Activated CD8-positive, alpha-beta T cell treated with anti-CD3 and anti-CD28 coated beads for 36 hours (primary cell): ENCODE measurements around the gene PSKH1. TPM values are rescaled to one million over a fixed set of nuclear protein-coding genes. Genes with fewer than 3 reads are reported as not detected.
"Not testable (repeated sequence)": the region's sequence is repeated elsewhere in the genome, so short reads cannot be mapped to it uniquely, and the experiment has no call there.

Experiments used
- ATAC-seq: fragments of 200-7000 bp; cut with Tn5 transposase; one replicate; pipeline ENCODE4 v1.10.0; 2021; ENCODE audit warnings: mild to moderate bottlenecking, moderate library complexity
- CTCF ChIA-PET: fragments of 350-600 bp; sonication (Branson Sonifier 250); formaldehyde crosslinking; loops from one replicate; lab custom pipeline; 2021; ENCODE audit warnings: antibody characterized with exemption; lab: Charles Lee
- POLR2A ChIA-PET: fragments of 350-600 bp; sonication (Branson Sonifier 250); formaldehyde crosslinking; loops from one replicate; lab custom pipeline; 2021; ENCODE audit warnings: antibody characterized with exemption; lab: Charles Lee
- DNase-seq: peaks from one replicate; pipeline ENCODE4 v3.0.0-alpha.2; 2020
- H3K27ac Mint-ChIP-seq: one replicate; pipeline ENCODE4 v1.8.0; 2021; ENCODE audit warnings: mild to moderate bottlenecking, mixed read lengths
- H3K27me3 Mint-ChIP-seq: one replicate; pipeline ENCODE4 v1.8.0; 2021; ENCODE audit warnings: mixed read lengths
- H3K36me3 Mint-ChIP-seq: one replicate; pipeline ENCODE4 v1.8.0; 2021; ENCODE audit warnings: low read depth, mixed read lengths
- H3K4me1 Mint-ChIP-seq: one replicate; pipeline ENCODE4 v1.8.0; 2021; ENCODE audit warnings: low read depth, mixed read lengths
- H3K4me3 Mint-ChIP-seq: one replicate; pipeline ENCODE4 v1.8.0; 2021; ENCODE audit warnings: mild to moderate bottlenecking, moderate library complexity, mixed read lengths
- H3K9me3 Mint-ChIP-seq: one replicate; pipeline ENCODE4 v1.8.0; 2021; ENCODE audit warnings: mixed read lengths
- CTCF ChIP-seq: fragments of 200-600 bp; IDR thresholded peaks from one replicate; pipeline ENCODE4 v1.8.0; 2022; ENCODE audit warnings: antibody characterized with exemption, mild to moderate bottlenecking
- intact Hi-C: fragments of 100-400 bp; cut with micrococcal nuclease; formaldehyde crosslinking; loops from one replicate; pipeline ENCODE4 v1.10.0; 2022
- total RNA-seq, 2 experiments: library from RNA; stranded (reverse); gene quantifications; one replicate each; pipeline ENCODE4 v1.2.3, GENCODE V29; 2021

The PSKH1 gene
- total RNA-seq, 2 experiments from 2014 or later = 8.4 to 8.5 TPM

- ChIA-PET CTCF (interaction anchor here (0.8 to 5.1 kb wide), 5 partner anchors 9 to 121 kb away, joined by 3 to 24 read pairs (median 13); partner anchors contain the start of gene PSKH1), POLR2A (interaction anchor here (0.9 to 3.8 kb wide), 19 partner anchors 10 to 375 kb away, joined by 3 to 26 read pairs (median 4); partner anchors contain the start of genes CTCF, DDX28, DPEP2 and DUS2)
- Mint-ChIP-seq H3K4me1 (peaks cover 52% of the 10 kb centered on the region), H3K27ac (peak overlapping the region; percentile 100), H3K27me3 (no peaks in the 10 kb centered on the region), H3K9me3 (no peaks in the 10 kb centered on the region), H3K36me3 (peaks cover 62% of the 10 kb centered on the region), H3K4me3 (peak overlapping the region; percentile 97)
- intact Hi-C loops = loop anchor here (10.0 kb wide), 1 partner anchor 272 kb away; the partner anchor contains the start of genes ACD, C16orf86, ENKD1 and PARD6A
- peak; percentile 54 for ATAC-seq
- peak; percentile 92 for DNase-seq
- no peak for TF ChIP-seq CTCF
Observed at GRCh38 chr16:67936880-67937605, 44.0 kb downstream of the PSKH1 start.

GRCh38 chr16:67937713-67938112 lies 44.7 kb downstream of the PSKH1 start:
- H3K27ac Mint-ChIP-seq = peak overlapping the region; percentile 100
- H3K4me1 Mint-ChIP-seq = peaks cover 55% of the 10 kb centered on the region
- intact Hi-C loops = loop anchor here (10.0 kb wide), 1 partner anchor 273 kb away; the partner anchor contains the start of genes ACD, C16orf86, ENKD1 and PARD6A
- DNase-seq, H3K27me3 Mint-ChIP-seq, ATAC-seq, H3K9me3 Mint-ChIP-seq: not testable (repeated sequence)
- H3K36me3 Mint-ChIP-seq = peaks cover 59% of the 10 kb centered on the region
- H3K4me3 Mint-ChIP-seq = peak overlapping the region; percentile 97
- POLR2A ChIA-PET = interaction anchor here (2.5 to 3.8 kb wide), 3 partner anchors 28 to 142 kb away, joined by 7 to 26 read pairs (median 12); partner anchors contain the start of genes DDX28 and DUS2
- CTCF ChIA-PET = interaction anchor here (1.6 to 5.1 kb wide), 3 partner anchors 45 to 122 kb away, joined by 8 to 24 read pairs (median 16); partner anchors contain the start of gene PSKH1

- ChIA-PET CTCF (interaction anchor here (0.6 to 4.4 kb wide), 17 partner anchors 11 to 419 kb away, joined by 3 to 21 read pairs (median 5); partner anchors contain the start of gene NRN1L), POLR2A (interaction anchor here (0.7 to 1.6 kb wide), 10 partner anchors 9 to 278 kb away, joined by 3 to 6 read pairs (median 3); partner anchors contain the start of genes NFATC3, PSKH1 and TSNAXIP1)
- TF ChIP-seq CTCF = no peak
- H3K9me3 Mint-ChIP-seq = no peaks in the 10 kb centered on the region
- H3K27me3 Mint-ChIP-seq = no peaks in the 10 kb centered on the region
- H3K27ac Mint-ChIP-seq = peak overlapping the region; percentile 70
- H3K4me3 Mint-ChIP-seq = peak overlapping the region; percentile 36
- ATAC-seq (peak; percentile 17), DNase-seq (peak; percentile 78)
- intact Hi-C loops = loop anchor here (10.0 kb wide), 1 partner anchor 275 kb away; the partner anchor contains the start of genes ACD, C16orf86, ENKD1 and PARD6A
- H3K4me1 Mint-ChIP-seq = peaks cover 44% of the 10 kb centered on the region
- H3K36me3 Mint-ChIP-seq = peaks cover 45% of the 10 kb centered on the region
Observed at GRCh38 chr16:67939507-67940445, 46.7 kb downstream of the PSKH1 start.

GRCh38 chr16:67940446-67941089 lies 47.5 kb downstream of the PSKH1 start:
- Mint-ChIP-seq H3K4me3 (peak overlapping the region; percentile 36), H3K27me3 (no peaks in the 10 kb centered on the region), H3K27ac (peak overlapping the region; percentile 70), H3K36me3 (peaks cover 37% of the 10 kb centered on the region), H3K9me3 (no peaks in the 10 kb centered on the region), H3K4me1 (peaks cover 36% of the 10 kb centered on the region)
- TF ChIP-seq CTCF = no peak
- ChIA-PET CTCF (interaction anchor here (0.6 to 4.4 kb wide), 21 partner anchors 10 to 420 kb away, joined by 3 to 21 read pairs (median 4); partner anchors contain the start of gene NRN1L), POLR2A (interaction anchor here (0.7 to 1.8 kb wide), 9 partner anchors 10 to 277 kb away, joined by 3 to 6 read pairs (median 3); partner anchors contain the start of genes PSKH1 and TSNAXIP1)
- ATAC-seq (no peak), DNase-seq (no peak)
- intact Hi-C loops = no loop called here
